PC-3 (cell line): ENCODE data around the gene SNED1. TPM values are rescaled to one million over a fixed set of nuclear protein-coding genes. Genes with fewer than 3 reads are reported as not detected.

Source experiments
- ATAC-seq: fragments of 200-7000 bp; cut with Tn5 transposase; 2 replicates; pipeline ENCODE4 v1.9.1; 2020; ENCODE audit warnings: mild to moderate bottlenecking, moderate library complexity
- BruUV-seq: library from RNA; stranded (reverse); fragments of 400-500 nt; replicated peaks from 2 replicates; lab custom pipeline; 2021; lab: Mats Ljungman, UMichigan
- CTCF ChIA-PET: fragments of 300-600 bp; sonication (Branson Sonifier 250); formaldehyde crosslinking; loops from one replicate; lab custom pipeline; 2022; ENCODE audit warnings: antibody characterized with exemption; lab: Charles Lee
- POLR2A ChIA-PET: fragments of 300-600 bp; sonication (Branson Sonifier 250); formaldehyde crosslinking; loops from one replicate; lab custom pipeline; 2022; ENCODE audit warnings: antibody characterized with exemption; ENCODE audit not compliant: unreplicated experiment; lab: Charles Lee
- DNase-seq: peaks from one replicate; pipeline ENCODE4 v3.0.0-alpha.2; 2015
- H2AFZ ChIP-seq: fragments of 300-600 bp; sonication (generic); 2 replicates; pipeline ENCODE4 v1.6.0; 2016; ENCODE audit warnings: antibody characterized with exemption, low read length
- H3F3A ChIP-seq: fragments of 300-600 bp; sonication (generic); one replicate; pipeline ENCODE4 v1.6.0; 2017; ENCODE audit warnings: antibody characterized with exemption, low read length, control low read depth, mild to moderate bottlenecking; ENCODE audit not compliant: unreplicated experiment
- H3K27ac ChIP-seq: fragments of 300-600 bp; sonication (generic); 2 replicates; pipeline ENCODE4 v1.5.1; 2016; ENCODE audit warnings: mild to moderate bottlenecking, low read length
- H3K27me3 ChIP-seq: fragments of 300-600 bp; sonication (generic); 2 replicates; pipeline ENCODE4 v1.6.1; 2016; ENCODE audit warnings: low read length, mixed read lengths
- H3K36me3 ChIP-seq: fragments of 300-600 bp; sonication (generic); 2 replicates; pipeline ENCODE4 v1.6.1; 2016; ENCODE audit warnings: low read depth, mixed run types, low read length, mixed read lengths
- H3K4me1 ChIP-seq: fragments of 300-600 bp; sonication (generic); 2 replicates; pipeline ENCODE4 v1.5.1; 2016; ENCODE audit warnings: low read length; ENCODE audit not compliant: insufficient read depth
- H3K4me2 ChIP-seq: fragments of 300-600 bp; sonication (generic); 2 replicates; pipeline ENCODE4 v1.6.0; 2016; ENCODE audit warnings: low read length
- H3K4me3 ChIP-seq: fragments of 300-600 bp; sonication (generic); 2 replicates; pipeline ENCODE4 v1.5.1; 2016; ENCODE audit warnings: mild to moderate bottlenecking, low read length, mixed read lengths
- H3K79me2 ChIP-seq: fragments of 300-600 bp; sonication (generic); 2 replicates; pipeline ENCODE4 v1.6.1; 2017; ENCODE audit warnings: low read length, mixed read lengths
- H3K9ac ChIP-seq: fragments of 300-600 bp; sonication (generic); 2 replicates; pipeline ENCODE4 v1.6.0; 2016; ENCODE audit warnings: mild to moderate bottlenecking, low read length
- H3K9me2 ChIP-seq: fragments of 300-600 bp; sonication (generic); replicated peaks from 2 replicates; pipeline ENCODE4 v1.6.1; 2016; ENCODE audit warnings: mixed run types, low read length, mixed read lengths
- H3K9me3 ChIP-seq: fragments of 300-600 bp; sonication (generic); 2 replicates; pipeline ENCODE4 v1.6.1; 2016; ENCODE audit warnings: low read length, mixed read lengths
- H4K20me1 ChIP-seq: fragments of 300-600 bp; sonication (generic); 2 replicates; pipeline ENCODE4 v1.6.1; 2016; ENCODE audit warnings: low read length, mixed read lengths
- EZH2 ChIP-seq: fragments of 300-600 bp; sonication (generic); IDR thresholded peaks from one replicate; pipeline ENCODE4 v1.6.1; 2017; ENCODE audit warnings: antibody characterized with exemption, mild to moderate bottlenecking, low read length; ENCODE audit not compliant: unreplicated experiment
- EZH2phosphoT487 ChIP-seq: fragments of 300-600 bp; sonication (generic); IDR thresholded peaks from 2 replicates; pipeline ENCODE4 v1.6.1; 2018; ENCODE audit warnings: mild to moderate bottlenecking, antibody characterized with exemption, low read length, borderline replicate concordance
- intact Hi-C: fragments of 100-400 bp; cut with micrococcal nuclease; formaldehyde crosslinking; loops from 2 replicates; pipeline ENCODE4 v1.9.0; 2023
- total RNA-seq: library from RNA; depleted of rRNA; stranded (reverse); fragments of >200 nt; gene quantifications from 2 replicates; pipeline ENCODE4 v1.2.3, GENCODE V29; 2014
- TF ChIP-seq, protein P1 (sequence below): fragments of 300-600 bp; sonication (generic); conservative IDR thresholded peaks from 2 replicates; pipeline ENCODE4 v1.5.1; 2017; ENCODE audit warnings: antibody characterized with exemption, low read depth, mild to moderate bottlenecking, low read length

The SNED1 gene
- total RNA-seq, 1 experiment from 2014 or later: 0.66 TPM

DNA sequence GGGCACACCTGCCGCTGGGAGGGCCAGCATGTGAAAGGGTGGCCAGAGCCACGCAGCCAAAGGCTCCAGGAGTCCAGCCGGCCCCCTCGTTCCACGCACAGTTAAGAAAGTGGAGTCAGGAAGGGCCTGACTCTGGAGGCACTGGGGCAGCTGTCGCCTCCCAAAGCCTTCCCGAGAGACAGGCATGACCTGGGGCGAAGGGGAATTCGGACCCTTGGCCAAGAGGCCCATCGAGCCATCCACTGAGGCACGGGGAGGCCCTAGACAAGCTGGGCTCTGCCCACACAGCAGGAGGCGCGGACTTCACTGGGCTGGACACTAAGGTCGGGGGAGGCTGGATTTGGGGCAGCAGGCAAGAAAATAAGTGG, 38.5 kb upstream of the SNED1 start:
- Histone ChIP-seq H3K4me1 (no peaks in the 10 kb centered on the region), H2AFZ (no peak overlapping the region), H3K27ac (no peak overlapping the region), H3K27me3 (peaks cover 25% of the 10 kb centered on the region; the same call in 1 of the 2 replicates), H3K9ac (no peak overlapping the region), H3F3A (no peaks in the 10 kb centered on the region), H3K9me3 (no peaks in the 10 kb centered on the region), H3K36me3 (no peaks in the 10 kb centered on the region), H3K4me3 (no peak overlapping the region), H4K20me1 (no peaks in the 10 kb centered on the region), H3K79me2 (no peaks in the 10 kb centered on the region), H3K4me2 (no peak overlapping the region), H3K9me2 (no peaks in the 10 kb centered on the region)
- ATAC-seq (no peak), DNase-seq (no peak)
- intact Hi-C loops: no loop called here
- ChIA-PET POLR2A (no interaction called here), CTCF (no interaction called here)
- no TSS peak for BruUV-seq
- TF ChIP-seq, protein P1, sequence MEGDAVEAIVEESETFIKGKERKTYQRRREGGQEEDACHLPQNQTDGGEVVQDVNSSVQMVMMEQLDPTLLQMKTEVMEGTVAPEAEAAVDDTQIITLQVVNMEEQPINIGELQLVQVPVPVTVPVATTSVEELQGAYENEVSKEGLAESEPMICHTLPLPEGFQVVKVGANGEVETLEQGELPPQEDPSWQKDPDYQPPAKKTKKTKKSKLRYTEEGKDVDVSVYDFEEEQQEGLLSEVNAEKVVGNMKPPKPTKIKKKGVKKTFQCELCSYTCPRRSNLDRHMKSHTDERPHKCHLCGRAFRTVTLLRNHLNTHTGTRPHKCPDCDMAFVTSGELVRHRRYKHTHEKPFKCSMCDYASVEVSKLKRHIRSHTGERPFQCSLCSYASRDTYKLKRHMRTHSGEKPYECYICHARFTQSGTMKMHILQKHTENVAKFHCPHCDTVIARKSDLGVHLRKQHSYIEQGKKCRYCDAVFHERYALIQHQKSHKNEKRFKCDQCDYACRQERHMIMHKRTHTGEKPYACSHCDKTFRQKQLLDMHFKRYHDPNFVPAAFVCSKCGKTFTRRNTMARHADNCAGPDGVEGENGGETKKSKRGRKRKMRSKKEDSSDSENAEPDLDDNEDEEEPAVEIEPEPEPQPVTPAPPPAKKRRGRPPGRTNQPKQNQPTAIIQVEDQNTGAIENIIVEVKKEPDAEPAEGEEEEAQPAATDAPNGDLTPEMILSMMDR: no peak
- TF ChIP-seq EZH2phosphoT487: no peak
- no peak for TF ChIP-seq EZH2

DNA sequence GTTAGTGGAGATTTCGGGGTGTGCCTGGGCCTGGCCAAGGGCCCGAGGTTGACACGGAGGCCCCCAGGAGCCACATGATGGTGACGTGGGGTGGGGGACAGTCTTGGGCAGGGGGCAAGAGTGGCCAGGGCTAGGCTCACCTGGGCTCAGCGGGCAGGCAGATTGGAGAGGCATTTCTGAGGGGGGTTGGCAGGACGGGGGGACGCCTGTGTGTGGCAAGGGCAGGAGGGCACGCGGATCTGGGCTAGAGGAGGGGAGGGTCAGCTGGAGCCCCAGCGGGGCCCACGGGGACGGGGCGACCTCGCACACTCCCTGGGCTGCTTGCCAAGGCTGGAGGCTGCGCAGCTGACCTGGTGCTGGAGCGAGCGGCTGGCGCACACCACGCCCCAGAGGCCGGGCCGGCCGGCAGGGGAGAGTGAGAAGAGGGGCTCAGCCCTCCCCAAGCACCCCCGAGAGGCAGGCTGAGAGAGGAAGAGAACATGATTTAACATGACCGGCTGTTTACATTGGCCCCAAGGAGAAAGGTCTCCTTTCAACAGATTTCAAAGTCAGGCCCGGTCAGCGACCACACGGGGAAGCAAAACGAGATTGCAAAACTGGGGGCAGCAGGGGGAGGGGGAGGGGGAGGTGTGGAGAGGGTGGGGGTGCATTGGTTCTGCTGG, 38.0 kb upstream of the SNED1 start:
- no peaks in the 10 kb centered on the region for H4K20me1 ChIP-seq
- H3K79me2 ChIP-seq: no peaks in the 10 kb centered on the region
- H3F3A ChIP-seq: no peaks in the 10 kb centered on the region
- ATAC-seq (no peak), DNase-seq (no peak)
- 0 out of 2 replicates have a peak, but pooled peaks cover 19% of the 10 kb centered on the region for H3K27me3 ChIP-seq
- intact Hi-C loops: no loop called here
- H3K9me2 ChIP-seq: no peaks in the 10 kb centered on the region
- no peaks in the 10 kb centered on the region for H3K4me1 ChIP-seq
- H3K27ac ChIP-seq: no peak overlapping the region
- H3K36me3 ChIP-seq: no peaks in the 10 kb centered on the region
- POLR2A ChIA-PET: no interaction called here
- TF ChIP-seq EZH2phosphoT487 (no peak), EZH2 (no peak)
- TF ChIP-seq, protein P1: no peak
- no peak overlapping the region for H3K4me3 ChIP-seq
- no peaks in the 10 kb centered on the region for H3K9me3 ChIP-seq
- no peak overlapping the region for H3K4me2 ChIP-seq
- no TSS peak for BruUV-seq
- H2AFZ ChIP-seq: no peak overlapping the region
- CTCF ChIA-PET: no interaction called here
- no peak overlapping the region for H3K9ac ChIP-seq
